Measurements from ENCODE around the gene METTL16.

Gene METTL16

DNA sequence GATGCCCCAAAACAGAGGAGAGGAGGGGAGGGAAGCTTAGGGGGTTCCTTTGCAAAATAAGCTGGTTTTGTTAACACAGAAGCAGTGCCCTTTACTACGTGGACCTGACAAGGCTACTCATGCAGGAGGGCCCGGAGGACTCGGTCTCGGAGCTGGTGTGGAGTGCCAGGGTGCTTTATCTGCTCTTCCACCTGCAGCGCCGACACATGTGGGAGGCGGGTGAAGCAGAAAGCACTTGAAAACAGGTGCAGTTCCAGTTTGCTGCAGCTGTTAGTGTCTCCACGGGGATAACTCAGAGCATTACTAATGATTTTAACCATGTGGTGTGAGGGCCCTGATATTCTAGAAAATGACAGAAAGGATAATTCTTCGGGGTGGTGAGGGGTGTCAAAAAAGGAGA, 75.8 kb downstream of the METTL16 start:
- TF ChIP-seq TEAD4 (IDR thresholded peaks at IDR 0.05) = no peak
- TF ChIP-seq NFIC (IDR thresholded peaks at IDR 0.05) = no peak

DNA sequence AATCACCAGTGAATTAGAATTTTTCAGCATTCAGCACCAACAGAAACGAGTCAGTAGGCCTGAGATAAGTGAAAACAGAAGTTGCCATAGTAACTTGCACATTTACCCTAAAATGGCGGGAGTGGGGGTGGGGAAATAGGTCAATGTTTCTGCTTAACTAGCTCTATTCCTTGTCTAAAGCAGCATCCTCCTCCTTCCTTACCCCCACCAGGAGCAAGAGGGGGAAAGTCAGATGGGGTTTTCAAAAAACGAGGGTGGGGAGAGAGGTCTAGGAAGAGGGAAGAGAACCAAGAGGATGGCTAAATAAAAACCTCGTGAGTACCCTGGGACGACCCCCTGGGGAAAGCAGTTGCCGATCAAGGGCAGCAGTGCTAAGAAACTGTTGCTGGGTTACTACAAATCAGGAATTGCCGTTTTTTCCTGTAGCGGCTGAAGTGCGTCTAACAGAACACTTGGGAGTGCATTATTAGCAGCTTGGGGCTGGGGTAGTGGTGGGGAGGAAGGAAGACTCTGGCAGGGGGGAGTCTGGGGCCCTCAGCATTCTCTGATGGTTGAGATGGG, 76.4 kb downstream of the METTL16 start:
- TF ChIP-seq FOXM1 (IDR thresholded peaks at IDR 0.05; ENCODE audit: borderline replicate concordance, low read depth) (no peak), YY1 (IDR thresholded peaks at IDR 0.05; ENCODE audit: low read depth) (no peak), ZBTB7A (IDR thresholded peaks at IDR 0.05; ENCODE audit: low read depth) (no peak), RAD21 (IDR thresholded peaks at IDR 0.05; ENCODE audit: low read depth) (no peak), TEAD4 (IDR thresholded peaks at IDR 0.05) (no peak), NFIC (IDR thresholded peaks at IDR 0.05) (no peak), CEBPB (IDR thresholded peaks at IDR 0.05) (no peak), CREB1 (IDR thresholded peaks at IDR 0.05; ENCODE audit: low read depth) (no peak), TCF12 (IDR thresholded peaks at IDR 0.05; ENCODE audit: low read depth) (no peak), TAF1 (IDR thresholded peaks at IDR 0.05; ENCODE audit: low read depth) (no peak), EGR1 (IDR thresholded peaks at IDR 0.05) (no peak), EP300 (IDR thresholded peaks at IDR 0.05; ENCODE audit: borderline replicate concordance) (no peak)
- TF ChIP-seq, protein P1, sequence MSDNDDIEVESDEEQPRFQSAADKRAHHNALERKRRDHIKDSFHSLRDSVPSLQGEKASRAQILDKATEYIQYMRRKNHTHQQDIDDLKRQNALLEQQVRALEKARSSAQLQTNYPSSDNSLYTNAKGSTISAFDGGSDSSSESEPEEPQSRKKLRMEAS (IDR thresholded peaks at IDR 0.05) = no peak
- TF ChIP-seq, protein P2, sequence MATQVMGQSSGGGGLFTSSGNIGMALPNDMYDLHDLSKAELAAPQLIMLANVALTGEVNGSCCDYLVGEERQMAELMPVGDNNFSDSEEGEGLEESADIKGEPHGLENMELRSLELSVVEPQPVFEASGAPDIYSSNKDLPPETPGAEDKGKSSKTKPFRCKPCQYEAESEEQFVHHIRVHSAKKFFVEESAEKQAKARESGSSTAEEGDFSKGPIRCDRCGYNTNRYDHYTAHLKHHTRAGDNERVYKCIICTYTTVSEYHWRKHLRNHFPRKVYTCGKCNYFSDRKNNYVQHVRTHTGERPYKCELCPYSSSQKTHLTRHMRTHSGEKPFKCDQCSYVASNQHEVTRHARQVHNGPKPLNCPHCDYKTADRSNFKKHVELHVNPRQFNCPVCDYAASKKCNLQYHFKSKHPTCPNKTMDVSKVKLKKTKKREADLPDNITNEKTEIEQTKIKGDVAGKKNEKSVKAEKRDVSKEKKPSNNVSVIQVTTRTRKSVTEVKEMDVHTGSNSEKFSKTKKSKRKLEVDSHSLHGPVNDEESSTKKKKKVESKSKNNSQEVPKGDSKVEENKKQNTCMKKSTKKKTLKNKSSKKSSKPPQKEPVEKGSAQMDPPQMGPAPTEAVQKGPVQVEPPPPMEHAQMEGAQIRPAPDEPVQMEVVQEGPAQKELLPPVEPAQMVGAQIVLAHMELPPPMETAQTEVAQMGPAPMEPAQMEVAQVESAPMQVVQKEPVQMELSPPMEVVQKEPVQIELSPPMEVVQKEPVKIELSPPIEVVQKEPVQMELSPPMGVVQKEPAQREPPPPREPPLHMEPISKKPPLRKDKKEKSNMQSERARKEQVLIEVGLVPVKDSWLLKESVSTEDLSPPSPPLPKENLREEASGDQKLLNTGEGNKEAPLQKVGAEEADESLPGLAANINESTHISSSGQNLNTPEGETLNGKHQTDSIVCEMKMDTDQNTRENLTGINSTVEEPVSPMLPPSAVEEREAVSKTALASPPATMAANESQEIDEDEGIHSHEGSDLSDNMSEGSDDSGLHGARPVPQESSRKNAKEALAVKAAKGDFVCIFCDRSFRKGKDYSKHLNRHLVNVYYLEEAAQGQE (IDR thresholded peaks at IDR 0.05; ENCODE audit: low read depth) = no peak
- TF ChIP-seq, protein P3, sequence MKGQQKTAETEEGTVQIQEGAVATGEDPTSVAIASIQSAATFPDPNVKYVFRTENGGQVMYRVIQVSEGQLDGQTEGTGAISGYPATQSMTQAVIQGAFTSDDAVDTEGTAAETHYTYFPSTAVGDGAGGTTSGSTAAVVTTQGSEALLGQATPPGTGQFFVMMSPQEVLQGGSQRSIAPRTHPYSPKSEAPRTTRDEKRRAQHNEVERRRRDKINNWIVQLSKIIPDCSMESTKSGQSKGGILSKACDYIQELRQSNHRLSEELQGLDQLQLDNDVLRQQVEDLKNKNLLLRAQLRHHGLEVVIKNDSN (IDR thresholded peaks at IDR 0.05) = no peak

DNA sequence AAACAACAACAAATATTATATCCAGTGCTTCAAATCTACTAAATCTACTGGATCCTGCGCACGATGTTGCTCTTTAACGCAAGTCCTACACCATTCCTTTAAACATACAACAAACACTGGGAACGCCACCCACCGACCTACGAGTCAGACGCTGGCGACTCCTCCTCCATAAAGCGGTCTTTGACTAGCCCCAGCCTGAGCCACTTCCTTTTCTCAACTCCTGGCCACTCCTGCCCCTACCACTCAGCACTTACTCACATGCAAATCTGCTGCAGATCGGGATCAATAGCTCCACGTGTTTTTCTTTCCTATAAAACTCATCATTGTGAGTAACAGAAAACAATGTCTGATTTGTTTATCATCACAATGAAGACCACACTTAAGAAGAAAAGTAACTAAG, 78.0 kb downstream of the METTL16 start:
- TF ChIP-seq CREB1 (IDR thresholded peaks at IDR 0.05; ENCODE audit: low read depth) (no peak), TCF12 (IDR thresholded peaks at IDR 0.05; ENCODE audit: low read depth) (no peak), TAF1 (IDR thresholded peaks at IDR 0.05; ENCODE audit: low read depth) (no peak), TEAD4 (IDR thresholded peaks at IDR 0.05) (no peak), FOXM1 (IDR thresholded peaks at IDR 0.05; ENCODE audit: borderline replicate concordance, low read depth) (no peak), YY1 (IDR thresholded peaks at IDR 0.05; ENCODE audit: low read depth) (no peak), CEBPB (IDR thresholded peaks at IDR 0.05) (no peak), NFIC (IDR thresholded peaks at IDR 0.05) (no peak), RAD21 (IDR thresholded peaks at IDR 0.05; ENCODE audit: low read depth) (no peak), EGR1 (IDR thresholded peaks at IDR 0.05) (no peak), ZBTB7A (IDR thresholded peaks at IDR 0.05; ENCODE audit: low read depth) (no peak)
- TF ChIP-seq, protein P2 (IDR thresholded peaks at IDR 0.05; ENCODE audit: low read depth) = no peak

DNA sequence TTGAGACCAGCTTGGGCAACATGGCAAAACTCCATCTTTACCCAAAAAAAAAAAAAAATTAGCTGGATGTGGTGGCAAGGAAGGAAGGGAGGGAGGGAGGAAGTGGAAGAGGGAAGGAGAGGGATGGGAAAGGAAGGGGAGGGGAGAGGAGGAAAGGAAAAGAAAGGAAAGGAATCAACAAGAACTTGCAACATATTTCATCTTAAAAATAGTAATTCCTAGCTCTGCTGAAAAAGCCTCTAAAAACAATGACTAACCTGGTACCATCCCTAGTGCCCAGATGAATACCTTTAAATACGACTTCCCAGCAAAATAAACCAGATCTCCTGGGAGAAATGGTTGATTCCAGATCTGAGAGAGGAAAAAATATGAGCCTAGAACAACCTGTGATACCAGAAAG, 83.8 kb downstream of the METTL16 start:
- TF ChIP-seq EP300 (IDR thresholded peaks at IDR 0.05; ENCODE audit: borderline replicate concordance) = no peak
- no peak for TF ChIP-seq RAD21 (IDR thresholded peaks at IDR 0.05; ENCODE audit: low read depth)
- no peak for TF ChIP-seq TCF12 (IDR thresholded peaks at IDR 0.05; ENCODE audit: low read depth)
- TF ChIP-seq ZBTB7A (IDR thresholded peaks at IDR 0.05; ENCODE audit: low read depth) = no peak
- TF ChIP-seq, protein P3 (IDR thresholded peaks at IDR 0.05) = no peak
- TF ChIP-seq EGR1 (IDR thresholded peaks at IDR 0.05) = no peak
- no peak for TF ChIP-seq NFIC (IDR thresholded peaks at IDR 0.05)
- no peak for TF ChIP-seq TEAD4 (IDR thresholded peaks at IDR 0.05)
- TF ChIP-seq TAF1 (IDR thresholded peaks at IDR 0.05; ENCODE audit: low read depth) = no peak
- TF ChIP-seq, protein P2 (IDR thresholded peaks at IDR 0.05; ENCODE audit: low read depth) = no peak
- TF ChIP-seq YY1 (IDR thresholded peaks at IDR 0.05; ENCODE audit: low read depth) = no peak
- TF ChIP-seq CREB1 (IDR thresholded peaks at IDR 0.05; ENCODE audit: low read depth) = no peak
- no peak for TF ChIP-seq FOXM1 (IDR thresholded peaks at IDR 0.05; ENCODE audit: borderline replicate concordance, low read depth)
- no peak for TF ChIP-seq CEBPB (IDR thresholded peaks at IDR 0.05)
- TF ChIP-seq, protein P1 (IDR thresholded peaks at IDR 0.05) = no peak
